22Rv1 (cell line): ENCODE measurements around the gene MGAT2.
A peak's percentile ranks its signal among the peaks of the same experiment; 100 is the strongest.

Source experiments
- ZFX ChIP-seq: fragments of 450-650 bp; IDR thresholded peaks from 2 replicates; pipeline ENCODE4 v1.6.1; 2017; ENCODE audit warnings: antibody characterized with exemption, borderline replicate concordance
- TF ChIP-seq, protein P1 (sequence below): fragments of 450-650 bp; IDR thresholded peaks from 2 replicates; pipeline ENCODE4 v1.5.1; 2017; ENCODE audit warnings: mild to moderate bottlenecking

DNA sequence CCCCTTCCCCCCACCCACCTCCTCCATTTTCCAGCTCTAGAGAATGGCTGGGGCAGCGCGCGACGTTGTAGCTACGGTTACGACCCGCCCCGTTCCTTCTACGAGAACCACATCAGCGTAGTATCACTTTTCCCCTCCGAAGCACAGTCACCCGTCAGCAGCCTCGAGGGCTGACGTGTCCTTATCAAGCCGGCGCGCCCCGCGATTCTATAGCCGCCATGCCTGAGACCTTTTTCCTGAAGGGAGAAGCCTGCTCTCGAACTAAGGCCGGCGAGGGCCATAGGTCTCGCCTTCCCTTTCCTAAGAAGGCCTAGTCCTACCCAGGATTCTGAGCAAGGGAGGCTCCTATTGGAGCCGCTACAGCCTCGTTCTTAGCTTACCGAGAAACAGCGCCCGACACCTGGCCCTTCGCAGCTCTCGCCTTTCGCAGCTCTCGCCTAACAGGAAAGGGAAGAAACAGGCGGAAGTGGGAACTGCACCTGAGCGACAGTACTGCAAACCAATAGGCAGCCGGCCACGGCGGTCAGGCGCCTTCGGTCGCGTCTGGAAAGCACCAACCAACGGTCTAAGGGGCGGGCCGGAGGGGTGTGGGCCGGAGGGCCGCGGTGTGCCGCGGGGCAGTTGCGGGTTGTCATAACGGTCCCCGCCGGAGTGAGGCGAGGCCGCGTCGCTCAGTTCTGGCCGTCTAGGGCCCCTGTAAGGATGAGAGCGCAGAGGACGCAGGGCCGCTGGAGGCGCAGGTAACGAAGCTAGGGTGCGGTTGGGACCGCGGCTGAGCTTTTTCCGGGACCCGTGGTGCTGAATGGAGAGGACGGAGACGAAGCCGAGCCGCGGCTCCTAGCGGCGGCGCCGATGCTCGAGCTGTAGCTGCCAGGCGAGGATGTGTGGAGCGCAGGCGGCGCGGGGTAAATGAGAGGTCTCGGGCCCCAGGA, at the start of gene MGAT2, which contains the start of gene RPL36AL:
- TF ChIP-seq, protein P1, sequence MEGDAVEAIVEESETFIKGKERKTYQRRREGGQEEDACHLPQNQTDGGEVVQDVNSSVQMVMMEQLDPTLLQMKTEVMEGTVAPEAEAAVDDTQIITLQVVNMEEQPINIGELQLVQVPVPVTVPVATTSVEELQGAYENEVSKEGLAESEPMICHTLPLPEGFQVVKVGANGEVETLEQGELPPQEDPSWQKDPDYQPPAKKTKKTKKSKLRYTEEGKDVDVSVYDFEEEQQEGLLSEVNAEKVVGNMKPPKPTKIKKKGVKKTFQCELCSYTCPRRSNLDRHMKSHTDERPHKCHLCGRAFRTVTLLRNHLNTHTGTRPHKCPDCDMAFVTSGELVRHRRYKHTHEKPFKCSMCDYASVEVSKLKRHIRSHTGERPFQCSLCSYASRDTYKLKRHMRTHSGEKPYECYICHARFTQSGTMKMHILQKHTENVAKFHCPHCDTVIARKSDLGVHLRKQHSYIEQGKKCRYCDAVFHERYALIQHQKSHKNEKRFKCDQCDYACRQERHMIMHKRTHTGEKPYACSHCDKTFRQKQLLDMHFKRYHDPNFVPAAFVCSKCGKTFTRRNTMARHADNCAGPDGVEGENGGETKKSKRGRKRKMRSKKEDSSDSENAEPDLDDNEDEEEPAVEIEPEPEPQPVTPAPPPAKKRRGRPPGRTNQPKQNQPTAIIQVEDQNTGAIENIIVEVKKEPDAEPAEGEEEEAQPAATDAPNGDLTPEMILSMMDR, result peak; percentile 55
- TF ChIP-seq ZFX, result no peak
